T-helper 2 cell (primary cell): Measurements from ENCODE around the gene SMTNL2.
"Not testable (repeated sequence)": the region's sequence is repeated elsewhere in the genome, so short reads cannot be mapped to it uniquely, and the experiment has no call there.

Experiments used
- DNase-seq, 5 experiments: peaks; one replicate each; pipeline versions ENCODE4 v3.0.0 to v3.0.0-alpha.2; 2012 to 2022

SMTNL2 gene

DNA sequence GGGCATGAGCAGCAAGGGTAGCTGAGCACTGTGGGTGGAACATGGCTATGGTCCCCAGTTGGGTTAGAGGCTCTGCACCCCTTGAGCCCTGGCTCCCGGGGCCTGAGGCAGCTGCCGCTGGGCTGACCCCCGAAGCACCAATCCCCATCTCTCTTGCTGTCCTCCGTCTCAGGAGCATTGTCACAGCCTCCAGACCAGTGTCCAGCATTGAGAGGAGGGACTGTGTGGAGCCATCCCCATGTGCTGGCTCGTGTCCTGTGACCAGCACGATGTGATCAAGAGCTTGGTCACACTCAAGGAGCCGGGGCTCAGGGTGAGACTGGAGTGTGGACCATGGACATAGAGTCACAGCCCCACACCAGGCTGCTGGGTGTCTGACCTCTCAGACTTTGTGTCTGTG, 2.9 kb downstream of the SMTNL2 start:
- DNase-seq: no peak

DNA sequence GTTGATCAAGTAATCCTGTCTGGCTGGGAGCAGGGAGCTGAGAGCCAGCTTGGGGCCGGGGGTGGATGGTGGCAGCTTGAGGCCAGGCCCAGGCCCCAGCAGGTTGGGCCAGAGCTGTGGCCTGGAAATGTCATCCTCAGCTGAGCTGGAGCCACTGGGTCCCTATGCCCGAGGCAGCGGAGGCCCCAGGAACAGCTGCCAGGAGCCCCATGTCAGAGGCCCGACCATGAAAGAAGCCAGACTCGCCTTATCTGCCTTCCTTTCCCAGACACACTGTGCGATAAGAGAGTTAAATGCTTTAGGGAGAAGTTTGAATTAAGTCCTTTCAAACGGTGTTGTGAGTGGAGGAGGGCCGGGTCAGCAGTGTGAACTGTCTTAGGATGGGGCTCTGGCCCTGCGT, 3.5 kb downstream of the SMTNL2 start:
- DNase-seq: no peak

DNA sequence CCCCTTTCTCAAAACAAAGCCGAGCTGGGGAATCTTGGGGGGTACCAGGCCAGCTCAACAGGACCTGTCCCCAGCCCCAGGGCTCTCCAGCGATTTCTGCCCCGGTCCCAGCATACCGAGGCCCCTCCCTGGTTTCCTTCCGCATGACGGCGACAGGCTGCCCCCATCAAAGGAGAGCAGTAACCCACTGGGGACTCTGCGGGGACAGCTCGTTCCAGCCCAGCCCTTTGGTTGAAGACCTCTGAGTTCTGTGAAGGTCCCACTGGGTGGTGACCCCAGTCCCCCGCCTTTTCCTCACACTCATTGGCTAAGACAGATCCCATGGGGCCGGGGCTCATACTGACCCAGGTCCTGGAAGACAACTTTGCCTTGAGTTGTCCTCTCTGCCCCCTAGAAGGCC, 4.1 kb downstream of the SMTNL2 start:
- no peak for DNase-seq

DNA sequence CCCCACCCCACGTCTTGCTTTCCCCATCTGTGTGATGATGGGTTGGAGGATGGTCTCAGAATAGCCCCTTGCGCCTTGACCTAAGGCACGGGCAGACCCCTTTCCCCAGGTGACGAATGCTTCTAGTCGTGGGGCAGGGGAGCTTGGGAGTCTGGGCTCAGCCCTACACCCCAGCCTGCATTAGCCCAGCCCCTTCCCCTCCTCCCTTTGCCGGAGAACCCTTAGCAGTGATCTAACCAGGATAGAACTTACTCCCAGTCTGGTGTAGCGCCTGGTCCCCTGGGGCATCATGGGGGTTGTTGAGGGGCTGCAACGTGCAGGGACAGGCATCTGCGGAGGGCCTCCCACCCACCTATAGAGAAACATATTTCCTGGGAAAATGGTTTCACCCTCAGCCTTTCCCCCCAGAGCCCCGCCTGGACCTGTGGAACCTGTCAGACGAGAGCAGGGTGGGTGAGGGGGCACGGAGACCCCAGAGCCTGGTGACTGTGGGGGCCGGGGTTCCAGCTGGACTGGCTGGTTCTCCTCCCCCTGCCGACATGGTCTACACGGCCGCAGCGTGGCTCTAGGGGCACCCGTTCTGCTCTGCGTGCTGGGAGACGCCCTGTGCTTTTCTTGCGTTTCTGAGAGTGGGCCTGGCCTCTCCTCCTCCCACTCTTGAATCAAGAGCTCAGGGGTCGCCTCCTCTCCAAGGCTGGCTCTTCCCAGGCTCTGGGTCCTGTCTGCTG, 4.7 kb downstream of the SMTNL2 start:
- no peak for DNase-seq

DNA sequence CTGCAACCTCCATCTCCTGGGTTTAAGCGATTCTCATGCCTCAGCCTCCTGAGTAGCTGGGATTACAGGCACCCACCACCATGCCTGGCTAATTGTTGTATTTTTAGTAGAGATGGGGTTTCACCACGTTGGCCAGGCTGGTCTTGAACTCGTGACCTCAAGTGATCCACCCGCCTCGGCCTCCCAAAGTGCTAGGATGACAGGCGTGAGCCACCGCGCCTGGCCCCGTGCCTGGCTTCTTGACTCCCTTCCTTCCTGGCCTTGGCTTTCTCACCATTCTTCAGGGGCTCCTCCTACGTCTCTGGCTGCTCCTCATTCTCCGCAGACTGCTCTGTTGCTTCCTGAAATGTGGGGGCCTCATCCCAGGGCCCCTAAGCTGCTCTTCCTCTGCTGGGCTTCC, 5.7 kb downstream of the SMTNL2 start:
- DNase-seq: not testable (repeated sequence)

DNA sequence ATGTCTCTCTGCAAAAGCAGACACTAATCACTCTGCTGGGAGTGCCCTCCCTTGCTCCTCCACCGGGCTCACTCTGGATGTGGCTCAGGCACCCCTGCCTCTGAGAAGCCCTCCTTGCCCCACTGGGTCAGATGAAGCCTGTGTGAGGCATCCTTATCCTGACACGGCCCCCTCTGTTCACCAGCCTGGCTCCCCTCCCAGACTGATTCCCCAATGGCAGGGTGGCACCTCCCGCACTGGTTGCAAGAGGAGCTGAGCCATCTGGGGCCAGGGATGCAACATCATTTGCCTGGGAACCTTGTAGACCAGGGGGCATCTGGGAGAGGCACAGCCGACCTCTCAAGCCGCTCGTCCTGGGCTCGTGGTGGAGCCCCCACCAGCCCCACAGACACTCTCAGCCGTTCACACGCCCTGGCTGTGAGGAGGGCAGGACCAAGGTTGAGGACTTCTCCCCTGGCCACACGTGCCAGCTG, 6.7 kb downstream of the SMTNL2 start:
- DNase-seq: no peak

DNA sequence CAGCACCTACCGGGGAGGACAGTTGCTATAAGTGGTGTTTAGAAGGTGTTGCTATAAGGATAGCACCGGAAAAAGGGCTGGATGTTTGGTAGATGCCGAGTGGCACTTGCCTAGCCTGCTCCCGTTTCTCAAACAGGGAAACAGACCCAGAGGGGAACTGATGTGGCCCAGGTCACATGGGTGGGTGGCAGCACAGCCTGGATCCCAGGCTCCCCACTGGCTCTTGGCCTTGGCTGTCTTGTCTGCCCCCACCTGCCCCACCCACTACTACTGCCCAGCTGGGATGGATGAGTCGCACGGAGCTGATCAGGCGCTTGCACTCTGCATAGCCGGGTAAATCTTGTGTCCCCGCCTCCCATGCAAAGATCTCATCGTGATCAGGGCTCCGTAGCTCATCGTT, 7.2 kb downstream of the SMTNL2 start:
- no peak for DNase-seq

DNA sequence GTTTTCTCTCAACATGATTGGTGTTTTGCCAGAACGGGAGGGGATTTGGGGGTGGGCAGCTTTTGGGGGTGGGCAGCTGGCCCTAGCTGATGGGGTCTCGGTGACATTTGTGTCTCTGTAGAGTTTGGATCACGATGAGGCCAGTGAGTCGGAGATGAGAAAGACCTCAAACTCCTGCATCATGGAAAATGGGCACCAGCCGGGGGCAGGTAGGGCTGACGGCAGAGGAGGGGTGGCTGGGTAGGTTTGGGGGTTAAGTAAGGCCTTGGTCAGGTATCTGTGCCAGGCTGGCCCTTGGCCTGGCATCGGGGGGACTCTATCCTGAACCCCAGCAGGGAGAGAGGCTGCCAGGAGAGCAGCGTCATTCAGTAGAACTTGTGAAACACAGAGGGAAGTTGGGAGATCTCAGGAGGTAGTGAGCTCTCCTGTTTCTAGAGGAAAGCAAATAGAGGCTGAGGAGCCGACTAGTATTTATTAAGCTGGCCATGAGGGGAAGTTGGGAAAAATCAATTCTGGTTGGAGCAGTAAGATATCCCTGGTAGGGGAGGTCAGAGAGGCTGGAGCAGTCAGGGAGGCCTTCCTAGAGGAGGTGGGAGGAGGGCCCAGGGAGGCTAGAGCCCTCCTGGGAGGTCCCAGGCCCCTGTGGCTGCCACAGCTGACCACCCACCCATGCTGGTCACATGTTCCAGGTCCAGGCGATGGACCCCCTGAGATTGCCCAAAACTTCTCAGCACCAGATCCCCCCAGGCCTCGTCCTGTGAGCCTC, 8.1 kb downstream of the SMTNL2 start:
- DNase-seq: no peak

DNA sequence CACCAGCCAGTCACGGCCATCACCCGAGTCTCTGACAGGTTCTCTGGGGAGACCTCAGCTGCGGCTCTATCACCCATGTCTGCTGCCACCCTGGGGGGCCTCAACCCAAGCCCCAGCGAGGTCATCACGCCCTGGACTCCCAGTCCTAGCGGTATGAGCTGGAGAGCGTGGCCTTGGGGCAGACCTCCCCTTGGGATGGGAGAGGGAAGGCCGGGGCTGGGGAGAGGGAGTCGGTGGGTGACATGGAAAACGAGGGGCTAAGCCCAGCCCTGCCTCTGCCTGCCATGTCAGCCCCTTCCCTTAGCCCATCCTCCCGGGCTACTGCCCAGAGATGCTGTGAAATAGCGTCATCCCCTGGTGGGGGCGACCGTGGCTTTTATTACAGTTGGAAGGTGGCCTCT, 8.7 kb downstream of the SMTNL2 start:
- DNase-seq: no peak

DNA sequence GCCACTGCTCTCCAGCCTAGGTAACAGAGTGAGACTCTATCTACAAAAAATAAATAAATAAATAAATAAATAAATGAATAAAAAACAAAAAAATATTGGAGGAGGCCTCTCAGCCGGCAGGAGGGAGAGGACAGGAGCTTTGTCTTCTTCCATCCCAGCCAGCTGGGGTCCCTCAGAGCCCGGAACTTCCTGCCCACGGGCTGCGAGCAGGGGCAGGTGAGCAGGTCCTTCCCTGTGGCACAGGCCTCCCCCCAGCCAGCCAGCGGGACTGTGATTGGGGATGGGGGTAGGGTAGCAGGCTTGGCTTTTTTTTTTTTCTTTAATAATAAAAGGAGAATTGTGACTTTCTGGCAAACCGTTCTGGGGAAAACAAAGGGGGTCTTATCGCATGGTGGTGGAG, 10.1 kb downstream of the SMTNL2 start:
- DNase-seq: no peak

DNA sequence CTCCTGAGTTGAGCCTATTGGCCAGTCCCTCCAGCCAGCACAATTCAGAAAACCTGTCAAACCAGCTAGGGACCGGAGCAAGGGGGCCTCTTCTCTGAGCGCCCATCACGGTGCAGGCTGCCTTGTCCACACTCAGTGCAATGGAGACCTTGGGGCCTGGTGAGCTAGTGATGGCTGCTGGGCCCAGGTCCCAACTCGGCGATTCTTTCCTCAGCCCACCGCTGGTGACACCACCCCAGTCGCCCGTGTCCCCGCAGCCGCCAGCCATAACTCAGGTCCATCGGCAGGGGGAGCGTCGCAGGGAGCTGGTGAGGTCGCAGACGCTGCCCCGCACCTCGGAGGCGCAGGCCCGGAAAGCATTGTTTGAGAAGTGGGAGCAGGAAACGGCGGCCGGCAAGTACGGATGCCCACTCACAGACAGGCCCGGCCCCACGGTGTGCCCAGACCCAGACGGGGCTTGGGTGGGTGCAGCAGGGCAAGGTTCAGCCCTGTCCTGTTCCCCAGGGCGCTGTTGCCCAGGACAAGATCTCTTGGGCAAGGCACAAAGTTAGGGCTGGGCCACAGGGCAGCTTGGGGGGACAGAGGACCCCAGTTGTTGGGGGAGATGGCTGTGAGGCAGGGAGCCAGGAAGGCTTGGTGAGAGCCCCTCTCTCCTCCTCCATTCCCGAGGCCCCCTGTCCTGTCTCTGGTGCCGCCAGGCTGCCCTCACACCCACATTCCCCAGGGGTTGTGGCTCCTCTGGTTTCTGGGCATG, 10.8 kb downstream of the SMTNL2 start:
- peak in 1 of 5 experiments; percentile 49 for DNase-seq

DNA sequence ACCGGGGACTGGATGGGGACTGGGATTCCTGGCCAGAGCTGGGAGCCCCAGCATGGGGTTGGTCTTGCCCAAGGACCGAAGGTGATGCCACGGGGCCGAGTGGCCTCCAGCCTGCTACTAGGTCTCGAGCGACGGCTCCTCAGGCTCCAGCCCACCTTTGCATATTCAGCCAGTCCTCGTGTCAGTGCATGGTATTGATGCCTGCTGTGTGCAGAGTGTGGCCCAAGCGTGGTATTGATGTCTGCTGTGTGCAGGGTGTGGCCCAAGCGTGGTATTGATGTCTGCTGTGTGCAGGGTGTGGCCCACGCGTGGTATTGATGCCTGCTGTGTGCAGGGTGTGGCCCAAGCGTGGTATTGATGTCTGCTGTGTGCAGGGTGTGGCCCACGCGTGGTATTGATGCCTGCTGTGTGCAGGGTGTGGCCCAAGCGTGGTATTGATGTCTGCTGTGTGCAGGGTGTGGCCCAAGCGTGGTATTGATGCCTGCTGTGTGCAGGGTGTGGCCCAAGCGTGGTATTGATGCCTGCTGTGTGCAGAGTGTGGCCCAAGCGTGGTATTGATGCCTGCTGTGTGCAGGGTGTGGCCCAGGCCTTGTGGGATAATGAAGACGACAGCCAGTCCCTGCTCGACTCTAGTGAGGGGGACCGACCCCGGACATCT, 11.5 kb downstream of the SMTNL2 start:
- DNase-seq: not testable (repeated sequence)

DNA sequence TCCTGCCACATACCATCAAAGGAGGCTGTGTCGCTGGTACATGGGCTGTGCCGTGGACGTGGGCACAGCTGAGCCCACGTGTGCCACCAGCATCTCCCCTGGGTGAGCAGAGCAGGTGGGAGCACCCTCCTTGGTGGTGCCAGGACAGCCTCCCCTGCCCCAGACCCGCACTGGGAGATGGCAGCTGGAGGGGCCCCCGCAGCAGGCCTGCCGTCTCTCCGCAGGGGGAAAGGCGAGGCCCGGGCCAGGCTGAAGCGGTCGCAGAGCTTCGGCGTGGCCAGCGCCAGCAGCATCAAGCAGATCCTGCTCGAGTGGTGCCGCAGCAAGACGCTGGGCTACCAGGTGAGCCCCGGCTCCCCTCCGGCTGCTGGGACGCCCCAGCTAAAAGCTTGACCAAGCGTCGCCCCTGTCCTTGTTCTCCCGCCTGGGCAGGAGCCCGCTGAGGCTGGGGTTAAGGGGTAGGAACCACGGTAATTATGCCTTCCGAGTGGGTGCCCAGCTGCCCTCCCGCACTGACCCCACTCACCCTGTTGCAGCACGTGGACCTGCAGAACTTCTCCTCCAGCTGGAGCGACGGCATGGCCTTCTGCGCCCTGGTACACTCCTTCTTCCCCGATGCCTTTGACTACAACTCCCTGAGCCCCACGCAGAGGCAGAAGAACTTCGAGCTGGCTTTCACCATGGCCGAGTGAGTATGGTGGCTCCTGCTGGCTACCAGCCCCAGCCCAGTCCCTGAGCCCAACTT, 12.5 kb downstream of the SMTNL2 start:
- DNase-seq: no peak

DNA sequence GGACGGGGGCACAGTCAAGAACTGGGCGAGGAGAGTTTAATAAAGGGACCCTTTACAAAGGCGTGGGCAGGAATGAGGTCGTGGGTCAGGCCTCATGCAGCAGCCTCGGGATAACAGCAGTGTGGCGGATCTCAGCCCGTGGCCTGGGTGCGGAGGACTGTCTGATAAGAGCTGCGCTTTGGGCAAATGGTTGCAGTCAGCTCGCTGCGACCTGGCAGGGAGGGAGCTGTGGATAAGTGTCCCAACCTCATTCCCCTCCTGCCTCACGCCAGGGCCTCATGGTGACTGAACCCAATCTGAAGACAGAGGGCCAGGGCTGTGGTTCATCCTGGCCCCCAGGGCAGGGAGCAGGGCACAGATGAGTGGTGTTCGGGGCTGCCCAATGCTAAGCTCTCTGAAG, 13.6 kb downstream of the SMTNL2 start:
- DNase-seq: no peak

DNA sequence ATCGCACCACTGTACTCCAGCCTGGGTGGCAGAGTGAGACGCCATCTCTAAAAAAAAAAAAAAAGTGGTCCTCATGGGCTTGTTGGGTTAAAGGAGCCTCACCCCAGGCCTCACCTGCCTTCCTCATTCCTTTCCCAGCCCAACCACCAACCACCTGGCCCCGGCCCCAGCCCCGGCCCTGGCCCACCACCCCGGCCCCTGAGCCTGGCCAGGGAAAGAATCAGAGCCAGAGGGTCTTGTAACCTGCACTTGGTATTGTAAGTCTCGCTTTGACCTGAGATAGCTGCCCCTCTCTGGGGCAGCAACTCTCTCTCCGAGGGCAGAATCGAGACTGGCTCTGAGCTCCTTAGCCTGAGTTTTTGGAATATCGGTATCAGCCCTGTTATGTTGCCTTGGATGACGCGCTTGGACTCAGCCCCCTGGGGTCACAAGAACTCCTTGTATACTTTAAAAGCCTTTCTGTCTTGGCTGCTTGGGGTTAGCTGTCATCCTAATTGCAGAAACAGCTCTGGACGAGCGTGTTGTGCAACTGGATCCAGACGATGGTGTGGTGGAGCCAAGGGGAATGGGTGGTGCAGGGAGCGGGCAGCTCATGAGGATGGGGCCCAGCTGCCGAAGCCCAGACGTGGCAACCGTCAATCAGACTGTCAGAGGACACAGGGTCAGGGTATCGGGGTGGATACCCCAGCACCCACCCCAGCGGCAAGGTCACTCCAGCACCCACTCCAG, 14.6 kb downstream of the SMTNL2 start:
- DNase-seq: no peak

DNA sequence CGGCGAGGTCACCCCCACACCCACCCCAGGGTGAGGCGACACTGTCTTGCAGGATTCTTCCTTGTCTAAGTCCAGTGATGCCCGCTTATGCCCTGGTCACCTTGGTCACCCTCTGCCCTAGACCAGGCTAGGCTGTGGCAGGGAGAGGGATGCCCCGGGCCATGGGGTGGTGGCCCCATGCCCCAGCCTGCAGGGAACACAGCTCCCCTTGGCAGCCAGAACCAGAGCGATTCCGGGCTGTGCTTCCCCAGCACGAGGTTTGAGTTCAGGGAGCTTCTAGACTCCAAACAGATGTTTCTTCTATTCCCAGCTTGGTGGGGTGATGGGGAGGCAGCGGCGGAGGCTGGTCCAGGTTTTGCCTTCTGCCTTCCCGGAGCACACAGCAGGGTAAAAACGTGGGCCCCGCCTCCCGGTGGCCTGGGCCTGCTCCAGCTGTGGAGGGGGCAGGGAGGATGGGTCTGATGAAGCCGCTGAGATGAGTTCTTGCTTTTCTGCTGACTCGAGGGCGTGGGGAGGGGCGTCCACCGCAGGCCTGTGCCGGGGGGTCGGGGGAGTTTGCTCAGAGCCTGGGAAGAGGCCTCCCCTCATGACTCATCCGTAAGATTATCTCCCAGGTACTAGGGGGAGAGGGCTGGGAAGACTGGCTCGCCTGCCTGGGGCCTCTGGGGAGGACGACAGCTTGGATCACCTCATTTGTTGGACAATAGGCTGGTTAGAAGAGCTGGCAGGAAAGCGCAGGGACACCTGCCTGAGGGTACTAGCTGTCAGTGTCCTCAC, 15.4 kb downstream of the SMTNL2 start:
- DNase-seq: no peak

DNA sequence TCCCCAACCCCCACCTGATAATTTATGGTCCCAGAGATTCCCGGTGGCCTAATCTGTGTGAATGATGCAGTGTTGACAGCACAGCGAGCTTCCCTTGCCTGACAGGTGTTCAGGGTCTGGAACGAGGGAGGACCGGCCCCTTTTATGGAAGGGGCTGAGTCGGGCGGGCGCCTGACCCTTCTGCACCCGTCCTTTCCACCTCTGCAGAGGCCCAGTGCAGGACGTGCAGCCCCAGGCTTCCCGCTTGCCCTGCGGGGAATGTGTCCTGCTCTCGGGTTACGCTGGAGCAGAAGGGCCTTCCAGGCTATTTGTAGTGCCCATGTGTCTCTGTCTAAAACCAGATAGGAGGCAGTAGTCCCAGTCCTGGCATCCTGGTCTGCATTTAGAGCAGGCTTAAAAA, 16.2 kb downstream of the SMTNL2 start:
- DNase-seq: no peak

DNA sequence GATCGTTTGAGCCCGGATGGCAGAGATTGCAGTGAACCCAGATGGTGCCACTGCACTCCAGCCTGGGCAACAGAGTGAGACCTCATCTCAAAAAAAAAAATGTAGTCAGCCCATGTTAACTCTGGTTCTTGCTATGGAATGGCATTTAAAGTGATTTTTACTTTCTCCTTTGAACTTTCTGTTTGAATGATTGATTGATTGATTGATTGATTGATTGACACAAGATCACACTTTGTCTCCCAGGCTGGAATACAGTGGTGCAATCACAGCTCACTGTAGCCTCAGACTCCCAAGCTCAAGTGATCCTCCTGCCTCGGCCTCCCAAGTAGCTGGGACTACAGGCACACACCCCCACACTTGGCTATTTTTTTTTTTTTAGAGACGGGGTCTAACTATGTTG, 17.0 kb downstream of the SMTNL2 start:
- DNase-seq: no peak

DNA sequence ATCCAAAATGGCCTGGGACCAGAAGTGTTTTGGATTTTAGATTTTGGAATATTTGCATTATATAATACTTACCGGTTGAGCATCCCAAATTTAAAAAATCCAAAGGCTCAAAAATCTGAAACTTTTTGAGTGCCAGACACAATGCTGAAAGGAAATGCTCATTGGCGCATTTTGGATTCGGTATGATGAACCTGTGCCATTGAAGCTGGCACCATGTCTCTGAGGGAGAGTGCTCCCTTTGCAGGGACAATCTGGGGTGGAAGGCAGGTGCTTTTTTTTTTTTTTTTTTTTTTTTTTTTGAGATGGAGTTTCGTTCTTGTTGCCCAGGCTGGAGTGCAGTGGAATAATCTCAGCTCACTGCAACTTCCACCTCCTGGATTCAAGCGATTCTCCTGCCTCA, 17.7 kb downstream of the SMTNL2 start:
- DNase-seq: no peak

DNA sequence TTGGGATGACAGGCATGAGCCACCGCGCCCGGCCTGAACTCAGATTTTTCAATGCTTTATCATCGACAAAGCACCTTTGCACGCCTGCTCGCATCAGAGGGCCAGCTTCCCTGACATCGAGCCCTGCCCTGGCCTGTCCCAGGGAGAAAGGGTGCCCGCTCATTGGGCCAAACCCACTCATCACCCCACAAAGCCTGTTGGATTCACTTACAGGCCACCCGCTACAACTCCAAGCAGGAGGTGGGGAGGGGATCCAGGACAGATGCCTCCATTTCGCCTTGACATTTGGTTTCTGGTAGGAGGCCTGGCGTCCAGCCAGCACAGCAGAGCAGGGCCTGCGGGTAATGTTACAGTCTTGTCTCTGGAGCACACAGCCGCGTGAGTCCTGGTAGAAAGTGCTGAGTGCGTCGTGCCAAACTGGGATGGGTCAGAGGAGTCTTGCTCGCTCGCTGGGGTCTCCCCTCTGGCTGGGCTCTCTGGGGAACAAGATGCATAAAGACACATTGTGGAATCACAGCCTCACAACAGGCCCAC, 19.8 kb downstream of the SMTNL2 start:
- no peak for DNase-seq
